Measurements from ENCODE around the gene SEPHS1. TPM values are rescaled to one million over a fixed set of nuclear protein-coding genes. Genes with fewer than 3 reads are reported as not detected.

SEPHS1 gene
- total RNA-seq, 1 donor from 2014 or later, result 52.9 TPM

DNA sequence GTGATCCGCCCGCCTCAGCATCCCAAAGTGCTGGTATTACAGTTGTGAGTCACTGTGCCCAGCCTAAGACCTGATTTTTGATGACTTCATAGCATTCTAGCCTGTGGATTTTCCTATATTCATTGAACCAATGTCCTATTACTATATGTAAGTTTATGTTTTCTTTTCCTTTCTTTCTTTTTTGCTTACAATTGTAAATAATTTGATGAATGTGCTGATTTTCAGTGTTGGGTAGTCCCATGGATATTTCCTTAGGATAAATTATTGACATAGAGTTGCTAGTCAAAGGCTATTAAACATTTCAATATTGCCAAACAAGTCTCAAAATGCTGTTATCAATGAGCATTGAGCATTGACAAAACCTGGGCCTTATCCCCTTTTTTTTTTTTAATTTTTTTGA is 38.3 kb downstream of the SEPHS1 start:
- Mint-ChIP-seq H3K27me3 (ENCODE audit: low read depth) (no peaks in the 10 kb centered on the region), H3K27ac (ENCODE audit: unreplicated experiment) (no peak overlapping the region), H3K4me1 (ENCODE audit: low read depth) (no peaks in the 10 kb centered on the region), H3K9me3 (ENCODE audit: low read depth) (no peaks in the 10 kb centered on the region), H3K4me3 (ENCODE audit: unreplicated experiment) (no peak overlapping the region), H3K36me3 (ENCODE audit: low read depth) (no peaks in the 10 kb centered on the region)
- DNase-seq (ENCODE audit: low spot score), result no peak
- TF ChIP-seq, protein P1, sequence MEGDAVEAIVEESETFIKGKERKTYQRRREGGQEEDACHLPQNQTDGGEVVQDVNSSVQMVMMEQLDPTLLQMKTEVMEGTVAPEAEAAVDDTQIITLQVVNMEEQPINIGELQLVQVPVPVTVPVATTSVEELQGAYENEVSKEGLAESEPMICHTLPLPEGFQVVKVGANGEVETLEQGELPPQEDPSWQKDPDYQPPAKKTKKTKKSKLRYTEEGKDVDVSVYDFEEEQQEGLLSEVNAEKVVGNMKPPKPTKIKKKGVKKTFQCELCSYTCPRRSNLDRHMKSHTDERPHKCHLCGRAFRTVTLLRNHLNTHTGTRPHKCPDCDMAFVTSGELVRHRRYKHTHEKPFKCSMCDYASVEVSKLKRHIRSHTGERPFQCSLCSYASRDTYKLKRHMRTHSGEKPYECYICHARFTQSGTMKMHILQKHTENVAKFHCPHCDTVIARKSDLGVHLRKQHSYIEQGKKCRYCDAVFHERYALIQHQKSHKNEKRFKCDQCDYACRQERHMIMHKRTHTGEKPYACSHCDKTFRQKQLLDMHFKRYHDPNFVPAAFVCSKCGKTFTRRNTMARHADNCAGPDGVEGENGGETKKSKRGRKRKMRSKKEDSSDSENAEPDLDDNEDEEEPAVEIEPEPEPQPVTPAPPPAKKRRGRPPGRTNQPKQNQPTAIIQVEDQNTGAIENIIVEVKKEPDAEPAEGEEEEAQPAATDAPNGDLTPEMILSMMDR (IDR thresholded peaks at IDR 0.05), result no peak

DNA sequence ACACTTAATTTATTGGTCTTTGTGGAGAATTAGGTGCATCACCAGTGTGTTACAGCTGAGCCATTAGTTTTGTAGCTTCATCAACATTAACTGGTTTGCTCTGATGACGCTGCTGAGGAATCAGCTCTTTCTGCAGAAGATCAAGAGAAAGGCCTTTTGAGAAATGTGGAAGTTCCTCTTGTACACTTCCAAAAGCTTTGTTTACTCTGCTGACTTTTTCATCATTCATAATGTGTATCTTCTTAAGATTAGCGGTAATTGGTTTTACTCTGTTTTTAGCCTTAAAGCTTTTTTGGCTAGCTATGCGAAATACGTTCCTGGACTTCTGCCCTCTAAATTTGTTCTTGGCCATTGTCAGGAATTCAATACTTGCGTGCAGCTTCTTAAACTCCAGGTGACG is 40.0 kb downstream of the SEPHS1 start:
- H3K4me1 Mint-ChIP-seq (ENCODE audit: low read depth), result no peaks in the 10 kb centered on the region
- H3K9me3 Mint-ChIP-seq (ENCODE audit: low read depth), result no peaks in the 10 kb centered on the region
- DNase-seq (ENCODE audit: low spot score), result no peak
- no peak overlapping the region for H3K27ac Mint-ChIP-seq (ENCODE audit: unreplicated experiment)
- no peak overlapping the region for H3K4me3 Mint-ChIP-seq (ENCODE audit: unreplicated experiment)
- TF ChIP-seq, protein P1 (IDR thresholded peaks at IDR 0.05), result no peak
- no peaks in the 10 kb centered on the region for H3K36me3 Mint-ChIP-seq (ENCODE audit: low read depth)
- no peaks in the 10 kb centered on the region for H3K27me3 Mint-ChIP-seq (ENCODE audit: low read depth)

DNA sequence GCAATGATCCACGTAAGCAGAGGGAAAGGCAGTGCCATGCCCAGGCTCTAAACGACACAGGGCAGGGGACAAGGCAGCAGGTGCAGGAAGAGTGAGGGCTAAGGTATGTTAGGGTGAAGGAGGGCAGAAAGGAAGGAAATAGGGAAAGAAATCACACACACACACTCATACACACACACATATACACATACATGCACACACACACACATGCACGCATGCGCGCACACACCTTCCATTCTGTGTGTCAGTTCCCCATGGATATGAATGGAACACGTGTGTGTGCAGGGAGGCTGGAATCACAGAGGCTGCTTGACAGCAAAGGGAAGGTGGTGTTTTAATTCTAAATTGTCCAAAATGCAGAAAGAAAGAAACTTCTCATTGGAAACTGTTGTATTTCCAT is 42.0 kb downstream of the SEPHS1 start:
- Mint-ChIP-seq H3K36me3 (ENCODE audit: low read depth) (no peaks in the 10 kb centered on the region), H3K9me3 (ENCODE audit: low read depth) (no peaks in the 10 kb centered on the region), H3K27me3 (ENCODE audit: low read depth) (no peaks in the 10 kb centered on the region)

DNA sequence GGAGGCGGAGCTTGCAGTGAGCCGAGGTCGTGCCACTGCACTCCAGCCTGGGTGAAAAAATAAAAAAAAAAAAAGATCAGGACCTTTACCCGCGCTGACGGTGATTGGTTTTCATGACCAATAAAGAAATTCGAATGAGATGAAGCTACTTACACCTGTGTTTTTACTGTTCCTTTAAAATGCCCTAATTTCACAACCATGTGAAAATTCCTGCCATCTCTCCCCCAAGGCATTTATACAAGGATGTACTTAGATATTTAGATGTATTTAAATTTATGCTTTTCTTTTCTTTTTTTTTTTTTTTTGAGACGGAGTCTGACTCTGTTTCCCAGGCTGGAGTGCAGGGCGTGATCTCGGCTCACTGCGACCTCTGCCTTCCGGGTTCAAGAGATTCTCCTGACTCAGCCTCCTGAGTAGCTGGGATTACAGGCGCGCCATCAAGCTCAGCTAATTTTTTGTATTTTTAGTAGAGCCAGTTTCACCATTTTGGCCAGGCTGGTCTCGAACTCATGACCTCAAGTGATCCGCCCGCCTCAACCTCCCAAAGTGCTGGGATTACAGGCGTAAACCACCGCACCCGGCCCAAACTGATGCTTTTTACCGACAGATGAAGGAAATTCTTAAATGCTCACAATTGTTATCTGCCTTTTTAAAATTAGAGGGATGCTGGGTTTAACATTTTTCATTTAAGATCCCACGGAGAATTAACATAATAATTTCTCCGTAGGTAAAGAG is 45.1 kb downstream of the SEPHS1 start:
- H3K27ac Mint-ChIP-seq (ENCODE audit: unreplicated experiment), result no peak overlapping the region
- no peaks in the 10 kb centered on the region for H3K9me3 Mint-ChIP-seq (ENCODE audit: low read depth)
- no peak for DNase-seq (ENCODE audit: low spot score)
- H3K36me3 Mint-ChIP-seq (ENCODE audit: low read depth), result no peaks in the 10 kb centered on the region
- H3K27me3 Mint-ChIP-seq (ENCODE audit: low read depth), result no peaks in the 10 kb centered on the region
- peaks cover 24% of the 10 kb centered on the region for H3K4me1 Mint-ChIP-seq (ENCODE audit: low read depth)
- H3K4me3 Mint-ChIP-seq (ENCODE audit: unreplicated experiment), result peak overlapping the region; percentile 79
- TF ChIP-seq, protein P1 (IDR thresholded peaks at IDR 0.05), result no peak

More for the DNA sequence above, 42.0 kb downstream of the SEPHS1 start:
- TF ChIP-seq, protein P1 (IDR thresholded peaks at IDR 0.05), result no peak
- Mint-ChIP-seq H3K27ac (ENCODE audit: unreplicated experiment) (no peak overlapping the region), H3K4me1 (ENCODE audit: low read depth) (peaks cover 12% of the 10 kb centered on the region), H3K4me3 (ENCODE audit: unreplicated experiment) (no peak overlapping the region)
- DNase-seq (ENCODE audit: low spot score), result no peak

DNA sequence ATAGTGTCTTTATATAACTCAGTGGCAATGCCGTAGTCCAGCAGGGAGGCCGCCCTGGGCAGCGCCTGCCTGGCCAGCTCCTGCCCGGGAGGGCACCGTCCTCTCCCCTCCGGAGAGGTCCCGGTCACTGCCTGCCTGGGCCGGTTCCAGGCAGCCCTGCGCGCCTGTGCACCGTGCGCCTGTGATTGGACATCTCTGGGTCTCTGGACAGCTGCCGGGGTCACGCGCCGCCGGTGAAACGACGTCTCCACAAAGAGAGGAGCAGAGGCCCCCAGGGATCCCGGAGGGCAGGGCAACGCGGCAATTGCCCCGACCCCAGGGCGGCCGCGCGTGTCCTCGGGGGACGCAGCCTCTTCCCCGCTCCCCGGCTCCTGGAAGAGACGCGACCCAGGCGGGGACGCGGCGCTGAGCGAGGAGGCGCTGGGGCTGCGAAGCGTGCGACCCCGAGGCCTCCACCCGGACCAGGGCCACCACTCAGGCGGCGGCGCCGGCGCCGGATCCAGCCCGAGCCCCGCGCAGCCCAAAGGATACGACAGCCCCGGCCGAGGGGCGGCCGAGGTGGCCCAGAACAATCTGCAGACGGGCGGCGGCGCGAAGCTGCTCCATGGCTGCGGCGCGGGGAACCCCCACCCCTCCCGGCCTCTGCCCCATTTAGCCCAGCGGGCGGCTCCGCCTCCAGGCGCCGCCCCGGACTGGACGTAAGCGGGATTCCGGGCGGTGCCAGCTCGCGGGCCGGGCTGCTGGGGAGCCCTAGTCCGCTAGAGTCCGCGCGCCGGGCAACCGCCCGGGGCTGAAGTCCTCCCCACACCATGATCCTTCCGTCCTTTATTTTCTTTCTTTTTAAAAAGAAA is 48.4 kb downstream of the SEPHS1 start, which contains the start of gene PHYH:
Gene PHYH (minus strand): TSS at position 628 of the 851 bp plus-strand sequence. CDS start 22 bp downstream, at position 606.
- DNase-seq (ENCODE audit: low spot score), result peak; percentile 94
- TF ChIP-seq, protein P1 (IDR thresholded peaks at IDR 0.05), result peak; percentile 6
- no peaks in the 10 kb centered on the region for H3K9me3 Mint-ChIP-seq (ENCODE audit: low read depth)
- no peaks in the 10 kb centered on the region for H3K27me3 Mint-ChIP-seq (ENCODE audit: low read depth)
- peaks cover 24% of the 10 kb centered on the region for H3K4me1 Mint-ChIP-seq (ENCODE audit: low read depth)
- H3K36me3 Mint-ChIP-seq (ENCODE audit: low read depth), result no peaks in the 10 kb centered on the region
- H3K27ac Mint-ChIP-seq (ENCODE audit: unreplicated experiment), result peak within 1 kb of the TSS; percentile 94
- peak within 1 kb of the TSS; percentile 77 for H3K4me3 Mint-ChIP-seq (ENCODE audit: unreplicated experiment)
